ENCODE measurements around the gene CTDNEP1.

- TF ChIP-seq, protein P1, sequence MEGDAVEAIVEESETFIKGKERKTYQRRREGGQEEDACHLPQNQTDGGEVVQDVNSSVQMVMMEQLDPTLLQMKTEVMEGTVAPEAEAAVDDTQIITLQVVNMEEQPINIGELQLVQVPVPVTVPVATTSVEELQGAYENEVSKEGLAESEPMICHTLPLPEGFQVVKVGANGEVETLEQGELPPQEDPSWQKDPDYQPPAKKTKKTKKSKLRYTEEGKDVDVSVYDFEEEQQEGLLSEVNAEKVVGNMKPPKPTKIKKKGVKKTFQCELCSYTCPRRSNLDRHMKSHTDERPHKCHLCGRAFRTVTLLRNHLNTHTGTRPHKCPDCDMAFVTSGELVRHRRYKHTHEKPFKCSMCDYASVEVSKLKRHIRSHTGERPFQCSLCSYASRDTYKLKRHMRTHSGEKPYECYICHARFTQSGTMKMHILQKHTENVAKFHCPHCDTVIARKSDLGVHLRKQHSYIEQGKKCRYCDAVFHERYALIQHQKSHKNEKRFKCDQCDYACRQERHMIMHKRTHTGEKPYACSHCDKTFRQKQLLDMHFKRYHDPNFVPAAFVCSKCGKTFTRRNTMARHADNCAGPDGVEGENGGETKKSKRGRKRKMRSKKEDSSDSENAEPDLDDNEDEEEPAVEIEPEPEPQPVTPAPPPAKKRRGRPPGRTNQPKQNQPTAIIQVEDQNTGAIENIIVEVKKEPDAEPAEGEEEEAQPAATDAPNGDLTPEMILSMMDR (conservative IDR thresholded peaks at IDR 0.05): no peak
- TF ChIP-seq ZFX (IDR thresholded peaks at IDR 0.05): no peak
Observed at GRCh38 chr17:7219229-7219811, 32.2 kb downstream of the CTDNEP1 start.
